PC-9 (cell line): Measurements from ENCODE around the gene CPAMD8. TPM values are rescaled to one million over a fixed set of nuclear protein-coding genes. Genes with fewer than 3 reads are reported as not detected.

ENCODE experiments used
- BruUV-seq: library from RNA; stranded (reverse); fragments of 400-500 nt; replicated peaks from 2 replicates; lab custom pipeline; 2021; lab: Mats Ljungman, UMichigan
- CTCF ChIA-PET: fragments of 300-600 bp; sonication (Branson Sonifier 250); formaldehyde crosslinking; loops from one replicate; lab custom pipeline; 2022; ENCODE audit warnings: antibody characterized with exemption; lab: Charles Lee
- POLR2A ChIA-PET: fragments of 300-600 bp; sonication (Branson Sonifier 250); formaldehyde crosslinking; loops from one replicate; lab custom pipeline; 2022; ENCODE audit warnings: antibody characterized with exemption; ENCODE audit not compliant: unreplicated experiment; lab: Charles Lee
- DNase-seq, 2 experiments: peaks; one replicate each; pipeline versions ENCODE4 v3.0.0 to v3.0.0-alpha.2; 2015 to 2022; ENCODE audit warnings: mixed read lengths in 1 of 2
- H2AFZ ChIP-seq: fragments of 200-600 bp; sonication (generic); 2 replicates; pipeline ENCODE4 v1.8.1; 2017; ENCODE audit warnings: antibody characterized with exemption
- H3F3A ChIP-seq: fragments of 200-600 bp; sonication (generic); 2 replicates; pipeline ENCODE4 v1.8.1; 2017; ENCODE audit warnings: antibody characterized with exemption, mild to moderate bottlenecking, low read depth; ENCODE audit not compliant: insufficient read depth
- H3K27ac ChIP-seq: fragments of 200-600 bp; sonication (generic); 2 replicates; pipeline ENCODE4 v1.6.1; 2016; ENCODE audit warnings: mixed run types
- H3K27me3 ChIP-seq: fragments of 200-600 bp; sonication (generic); 2 replicates; pipeline ENCODE4 v1.6.1; 2016; ENCODE audit warnings: low read depth, mixed run types; ENCODE audit not compliant: insufficient read depth
- H3K36me3 ChIP-seq: fragments of 200-600 bp; sonication (generic); 2 replicates; pipeline ENCODE4 v1.6.1; 2016; ENCODE audit warnings: low read depth, mixed run types
- H3K4me1 ChIP-seq: fragments of 200-600 bp; sonication (generic); replicated peaks from 2 replicates; pipeline ENCODE4 v1.6.1; 2016; ENCODE audit warnings: mixed run types; ENCODE audit not compliant: insufficient read depth
- H3K4me2 ChIP-seq: fragments of 200-600 bp; sonication (generic); 2 replicates; pipeline ENCODE4 v1.6.1; 2017; ENCODE audit warnings: mixed run types
- H3K4me3 ChIP-seq: fragments of 200-600 bp; sonication (generic); 2 replicates; pipeline ENCODE4 v1.6.1; 2016; ENCODE audit warnings: mixed run types
- H3K79me2 ChIP-seq: fragments of 200-600 bp; sonication (generic); 2 replicates; pipeline ENCODE4 v1.6.1; 2017; ENCODE audit warnings: low read depth, mixed run types
- H3K9me2 ChIP-seq: fragments of 200-600 bp; sonication (generic); 2 replicates; pipeline ENCODE4 v1.8.1; 2017; ENCODE audit warnings: mild to moderate bottlenecking; ENCODE audit not compliant: insufficient read depth
- H3K9me3 ChIP-seq: fragments of 200-600 bp; sonication (generic); 2 replicates; pipeline ENCODE4 v1.8.1; 2016; ENCODE audit warnings: low read depth; ENCODE audit not compliant: insufficient read depth
- H4K20me1 ChIP-seq: fragments of 200-600 bp; sonication (generic); 2 replicates; pipeline ENCODE4 v1.8.1; 2017; ENCODE audit not compliant: insufficient read depth
- CTCF ChIP-seq: fragments of 200-600 bp; sonication (generic); conservative IDR thresholded peaks from 2 replicates; pipeline ENCODE4 v1.6.1; 2017; ENCODE audit warnings: mixed run types, antibody characterized with exemption, mild to moderate bottlenecking, moderate library complexity
- EZH2 ChIP-seq: fragments of 200-600 bp; sonication (generic); IDR thresholded peaks from 2 replicates; pipeline ENCODE4 v1.8.0; 2017; ENCODE audit warnings: antibody characterized with exemption, low read depth
- intact Hi-C: fragments of 100-400 bp; cut with micrococcal nuclease; formaldehyde crosslinking; loops from one replicate; pipeline ENCODE4 v1.10.0; 2022; ENCODE audit not compliant: unreplicated experiment
- total RNA-seq: library from RNA; stranded (reverse); gene quantifications from 2 replicates; pipeline ENCODE4 v1.2.3, GENCODE V29; 2021

The CPAMD8 gene
- total RNA-seq, 1 experiment from 2014 or later, result 25.8 TPM

DNA sequence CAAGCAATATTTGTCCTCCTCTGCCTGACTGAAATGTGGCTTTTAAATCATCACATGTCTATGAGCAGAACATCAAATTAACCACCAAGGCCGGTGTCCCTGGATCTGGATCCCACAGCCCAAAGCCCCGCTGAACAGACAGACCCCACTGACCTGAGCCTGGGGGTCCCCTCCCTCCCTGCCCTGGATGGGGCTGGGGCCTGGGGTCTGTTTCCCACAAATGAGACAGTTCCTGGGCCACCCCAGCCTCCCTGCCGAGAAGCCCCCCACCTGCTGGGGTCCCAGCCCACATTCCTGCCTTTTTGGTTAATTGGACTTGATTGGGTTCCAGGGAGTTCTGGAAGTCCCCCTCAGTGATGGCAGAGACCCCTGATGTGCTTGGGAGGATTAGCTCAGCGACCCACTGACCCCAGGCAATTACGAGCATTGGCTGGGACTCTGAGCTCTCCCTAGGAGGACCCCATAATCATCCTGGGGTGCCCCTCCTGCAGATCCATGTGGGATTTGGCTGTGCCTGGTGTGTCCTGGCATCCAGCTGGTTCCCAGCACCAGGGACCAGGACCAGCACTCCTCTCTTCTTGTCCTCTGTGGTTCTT lies 19.4 kb upstream of the CPAMD8 start:
- Histone ChIP-seq H3K9me2 (no peaks in the 10 kb centered on the region), H4K20me1 (no peaks in the 10 kb centered on the region), H2AFZ (no peak overlapping the region), H3K27ac (no peak overlapping the region), H3K4me2 (no peak overlapping the region), H3K9me3 (no peaks in the 10 kb centered on the region), H3K27me3 (no peaks in the 10 kb centered on the region), H3K4me1 (peaks cover 12% of the 10 kb centered on the region), H3K79me2 (no peaks in the 10 kb centered on the region), H3F3A (peaks cover 21% of the 10 kb centered on the region; the same call in 1 of the 2 replicates), H3K36me3 (0 out of 2 replicates have a peak, but pooled peaks cover 5% of the 10 kb centered on the region), H3K4me3 (no peak overlapping the region)
- intact Hi-C loops, result no loop called here
- BruUV-seq, result no TSS peak
- ChIA-PET CTCF (no interaction called here), POLR2A (no interaction called here)
- no peak for DNase-seq
- TF ChIP-seq EZH2 (no peak), CTCF (no peak)

DNA sequence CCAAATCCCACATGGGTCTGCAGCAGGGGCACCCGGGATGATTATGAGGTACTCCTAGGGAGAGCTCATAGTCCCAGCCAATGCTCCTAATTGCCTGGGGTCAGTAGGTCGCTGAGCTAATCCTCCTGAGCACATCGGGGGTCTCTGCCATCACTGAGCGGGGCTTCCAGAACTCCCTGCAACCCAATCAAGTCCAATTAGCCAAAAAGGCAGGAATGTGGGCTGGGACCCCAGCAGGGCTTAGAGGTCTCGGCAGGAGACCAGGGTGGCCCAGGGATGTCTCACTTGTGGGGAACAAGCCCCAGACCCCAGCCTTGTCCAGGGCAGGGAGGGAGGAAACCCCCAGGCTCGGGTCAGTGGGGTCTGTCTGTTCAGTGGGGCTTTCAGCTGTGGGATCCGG lies 17.1 kb upstream of the CPAMD8 start:
- no peaks in the 10 kb centered on the region for H4K20me1 ChIP-seq
- peaks cover 1% of the 10 kb centered on the region; the same call in 1 of the 2 replicates for H3F3A ChIP-seq
- H3K9me2 ChIP-seq, result no peaks in the 10 kb centered on the region
- no peaks in the 10 kb centered on the region for H3K79me2 ChIP-seq
- DNase-seq, result no peak
- H3K4me1 ChIP-seq, result no peaks in the 10 kb centered on the region
- no peaks in the 10 kb centered on the region for H3K36me3 ChIP-seq
- no peak overlapping the region for H3K27ac ChIP-seq
- no TSS peak for BruUV-seq
- H2AFZ ChIP-seq, result no peak overlapping the region
- no peak overlapping the region for H3K4me3 ChIP-seq
- TF ChIP-seq CTCF (no peak), EZH2 (no peak)
- H3K9me3 ChIP-seq, result no peaks in the 10 kb centered on the region
- no peaks in the 10 kb centered on the region for H3K27me3 ChIP-seq
- ChIA-PET CTCF (no interaction called here), POLR2A (no interaction called here)
- intact Hi-C loops, result no loop called here
- no peak overlapping the region for H3K4me2 ChIP-seq

- no peak overlapping the region for H2AFZ ChIP-seq
- no peaks in the 10 kb centered on the region for H3K79me2 ChIP-seq
- H3K4me1 ChIP-seq, result no peaks in the 10 kb centered on the region
- ChIA-PET CTCF (no interaction called here), POLR2A (interaction anchor here (0.7 kb wide), 1 partner anchor 109 kb away, joined by 5 read pairs; no protein-coding TSS in a partner anchor)
- DNase-seq, result no peak
- no peak overlapping the region for H3K4me3 ChIP-seq
- no peak overlapping the region for H3K27ac ChIP-seq
- no peaks in the 10 kb centered on the region for H3K9me3 ChIP-seq
- H3F3A ChIP-seq, result no peaks in the 10 kb centered on the region
- no peaks in the 10 kb centered on the region for H3K9me2 ChIP-seq
- no peaks in the 10 kb centered on the region for H4K20me1 ChIP-seq
- no peaks in the 10 kb centered on the region for H3K27me3 ChIP-seq
- no peaks in the 10 kb centered on the region for H3K36me3 ChIP-seq
- no peak overlapping the region for H3K4me2 ChIP-seq
- intact Hi-C loops, result no loop called here
- BruUV-seq, result no TSS peak
- no peak for TF ChIP-seq EZH2
- no peak for TF ChIP-seq CTCF
Observed at GRCh38 chr19:17041976-17042375, 15.4 kb upstream of the CPAMD8 start.
